CD4-positive, alpha-beta T cell treated with Interleukin-17A for 4 hours (primary cell): ENCODE measurements around the gene BCL2L15.
A peak's percentile ranks its signal among the peaks of the same experiment; 100 is the strongest.

Experiments
- DNase-seq: peaks from one replicate; pipeline ENCODE4 v3.0.0-alpha.2; 2020; ENCODE audit warnings: mixed read lengths

The BCL2L15 gene

DNA sequence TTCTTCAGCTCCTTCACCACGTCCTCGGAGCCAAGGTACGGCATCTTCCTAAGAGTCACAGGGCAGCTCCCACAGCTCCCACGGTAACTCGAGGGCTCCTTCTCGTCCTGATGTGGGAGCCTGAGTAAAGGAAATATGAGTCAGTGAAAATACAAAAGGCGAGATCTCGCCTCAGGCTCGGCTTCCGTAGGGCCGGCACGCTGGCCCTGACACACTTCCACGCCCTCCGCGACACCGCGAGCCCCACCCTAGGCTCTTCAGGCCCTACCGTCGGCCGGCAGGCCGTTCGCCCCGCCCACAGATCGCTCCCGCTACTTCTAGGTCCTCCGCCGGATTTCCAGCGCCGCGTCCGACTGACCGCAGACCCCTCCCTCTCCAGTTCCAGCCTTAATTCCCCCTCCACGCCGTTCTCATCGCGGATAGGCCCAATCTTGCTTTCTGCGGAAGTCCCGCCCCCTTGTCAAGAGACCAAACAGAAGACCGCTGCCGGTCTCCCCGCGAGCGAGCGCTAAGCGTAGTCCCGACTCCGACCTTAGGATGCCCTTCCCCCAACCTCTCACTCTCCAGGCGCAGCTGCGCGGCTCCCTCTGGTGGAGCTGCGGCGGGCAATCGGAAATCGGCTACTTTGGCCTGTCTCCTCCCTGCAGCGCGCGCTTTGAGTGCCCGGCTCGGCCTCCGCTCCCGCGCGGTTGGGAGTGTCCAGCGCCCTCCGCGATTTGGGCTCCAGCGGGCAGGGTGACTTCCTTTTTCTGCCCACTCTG lies 17.5 kb upstream of the BCL2L15 start, which contains the start of the genes AP4B1 and DCLRE1B:
AP4B1 (minus strand) TSS at position 126 of the 761 bp plus-strand sequence; CDS start at position 44, 82 bp downstream.
DCLRE1B (plus strand) TSS at position 653 of the 761 bp plus-strand sequence. CDS start 261 bp downstream, outside the sequence.
- peak; percentile 97 for DNase-seq

DNA sequence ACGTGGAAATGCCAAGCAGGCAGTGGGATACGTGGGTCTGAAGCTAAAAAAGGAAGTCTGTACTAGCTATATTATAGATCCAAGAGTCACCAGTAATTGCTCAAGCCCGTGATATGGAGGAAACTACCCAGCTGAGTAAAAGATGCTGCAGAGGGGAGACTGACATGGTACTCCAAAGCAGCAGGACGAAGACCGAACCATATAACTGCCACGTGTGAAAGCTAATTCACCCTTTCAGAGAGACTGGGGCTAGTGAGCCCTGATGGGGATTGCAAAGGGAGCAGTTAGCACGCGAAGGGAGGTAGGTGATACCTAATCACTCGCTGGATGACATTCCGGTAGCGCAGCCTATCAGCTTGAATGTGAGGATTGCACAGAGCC lies 16.9 kb upstream of the BCL2L15 start:
- DNase-seq, result no peak

DNA sequence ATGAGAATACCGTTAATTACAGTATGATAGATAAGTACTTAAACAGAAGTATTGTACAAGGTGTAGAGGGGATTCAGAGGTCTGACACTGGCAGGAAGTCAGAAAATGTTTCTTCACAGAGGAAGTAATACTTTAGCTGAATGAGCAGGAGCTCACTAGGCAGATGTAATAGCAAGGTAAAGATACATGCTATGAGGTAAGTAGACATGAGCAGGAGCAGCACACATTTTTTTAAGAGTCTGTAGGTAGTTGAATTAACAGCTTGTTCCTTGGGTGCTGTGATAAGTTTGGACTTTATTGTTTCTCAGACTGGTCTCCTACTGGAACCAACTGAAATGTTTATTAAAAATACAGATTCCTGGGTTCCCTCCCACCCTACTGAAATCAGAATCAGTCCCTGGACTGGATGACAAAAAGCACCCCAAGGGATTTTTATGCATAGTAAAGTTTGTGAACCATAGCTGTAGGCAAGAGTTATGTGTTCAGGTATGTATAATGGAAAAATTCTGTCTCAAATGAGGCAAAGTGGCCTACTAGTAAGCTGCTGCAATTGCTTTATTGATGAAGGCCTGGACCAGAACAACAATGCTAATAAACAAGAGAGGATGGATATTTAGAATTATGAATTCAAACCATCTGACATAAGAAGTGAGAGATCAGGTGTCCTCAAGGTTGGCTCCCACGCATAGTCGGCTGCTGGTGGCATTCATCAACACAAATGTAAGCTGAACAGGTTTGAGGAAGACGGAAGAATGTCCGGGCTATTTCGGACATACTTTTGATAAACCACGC lies 16.3 kb upstream of the BCL2L15 start:
- DNase-seq, result peak; percentile 14

DNA sequence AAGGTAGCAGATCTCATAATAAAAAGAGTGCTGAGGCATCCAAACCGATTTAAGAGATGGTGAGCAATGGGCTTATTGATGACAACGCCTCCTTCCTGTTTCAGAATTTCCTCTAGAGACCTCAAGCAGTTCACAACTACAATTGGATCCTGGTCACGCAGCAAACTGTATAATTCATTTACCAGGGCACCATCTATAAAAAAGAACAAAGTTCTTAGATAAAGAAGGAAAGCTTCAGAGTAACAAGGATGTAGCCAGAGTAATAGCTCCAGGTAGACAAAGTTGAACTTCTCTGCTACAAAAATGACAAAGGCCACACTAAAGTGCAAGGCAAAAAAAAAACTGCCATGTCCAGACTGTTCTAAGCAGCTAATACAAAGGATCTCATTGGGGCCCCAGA lies 13.8 kb upstream of the BCL2L15 start:
- DNase-seq, result no peak

DNA sequence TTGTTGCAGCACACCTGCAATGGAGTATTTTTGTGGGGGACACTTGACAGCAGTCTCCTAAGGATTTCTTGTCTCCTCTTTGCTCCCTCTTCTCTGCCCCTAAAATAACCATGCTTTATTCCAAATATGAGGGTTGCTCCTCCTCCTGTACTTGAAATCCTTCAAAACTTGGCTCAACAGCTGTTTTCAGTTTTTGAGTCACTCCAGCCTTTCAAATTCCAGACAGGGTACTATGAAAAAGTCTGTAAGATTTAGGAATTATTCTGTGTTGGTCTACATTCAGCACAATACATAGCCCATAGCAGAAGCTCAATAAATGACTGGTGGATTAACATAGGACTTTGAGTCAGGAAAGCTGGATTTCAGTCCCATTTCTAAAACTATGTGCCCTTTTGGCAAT lies 11.7 kb upstream of the BCL2L15 start:
- no peak for DNase-seq

DNA sequence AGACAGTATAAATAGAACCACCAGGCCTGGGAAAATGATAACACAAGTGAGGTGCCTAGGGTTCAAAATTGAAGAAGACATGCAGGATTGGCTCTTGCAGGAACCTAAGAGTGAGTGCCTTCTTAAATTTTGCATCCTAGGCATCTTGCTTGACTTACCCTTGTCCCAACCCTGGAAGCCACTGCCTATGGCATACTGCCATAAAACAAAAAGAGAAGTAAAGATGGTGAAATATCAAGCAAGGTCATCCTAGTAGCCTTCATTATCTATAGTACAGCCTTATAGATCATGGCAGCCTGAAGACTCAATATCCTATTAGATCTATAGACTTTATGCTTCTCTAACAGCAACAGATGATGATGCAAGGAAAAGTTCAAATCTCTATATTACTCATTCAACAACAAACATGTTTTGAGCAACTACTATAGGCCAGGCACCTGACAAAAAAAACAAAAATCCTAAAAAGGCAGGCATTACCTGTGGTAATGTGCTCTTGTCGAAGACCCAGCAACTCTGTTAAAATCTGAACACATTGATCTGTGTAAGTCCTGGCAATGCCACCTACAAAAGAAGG lies 10.9 kb upstream of the BCL2L15 start:
- no peak for DNase-seq

DNA sequence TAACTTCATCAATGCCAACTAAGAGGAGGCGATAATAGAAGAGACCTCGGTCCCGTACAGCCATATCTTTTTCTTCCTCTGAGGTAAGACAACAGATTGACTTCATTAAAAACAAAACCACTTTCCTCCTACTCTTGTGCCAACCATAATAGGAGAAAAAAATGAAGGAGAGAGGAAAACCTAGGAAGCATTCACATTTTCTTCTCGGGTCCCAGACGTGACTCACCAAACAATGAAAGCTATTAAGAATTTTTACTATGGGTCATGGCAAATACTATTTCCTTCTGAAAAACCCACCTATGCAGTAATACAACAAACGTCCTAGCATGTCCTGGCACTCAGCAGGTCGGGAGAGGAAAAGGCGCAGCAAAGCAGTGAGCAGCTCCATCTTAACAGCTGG lies 8.6 kb upstream of the BCL2L15 start:
- DNase-seq, result no peak

DNA sequence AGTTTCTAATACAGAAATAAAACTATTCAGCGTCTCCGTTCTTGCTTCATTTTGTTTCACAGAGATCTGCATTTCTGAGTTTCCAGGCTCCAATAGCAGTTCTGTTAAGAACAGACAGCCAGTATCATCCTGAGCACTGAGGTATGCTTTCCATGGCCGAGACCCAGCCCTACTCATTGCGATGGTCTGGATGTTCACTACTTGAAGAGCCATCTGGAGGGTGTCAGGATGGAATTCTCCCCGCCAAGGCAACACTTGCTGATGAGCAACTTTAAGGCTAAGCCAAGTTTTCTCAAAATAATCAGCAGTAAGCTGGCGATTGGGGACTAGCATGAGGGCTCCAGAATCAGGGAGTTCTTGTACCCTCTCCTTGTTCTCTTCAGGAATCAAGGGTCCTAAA lies 7.7 kb upstream of the BCL2L15 start:
- no peak for DNase-seq

DNA sequence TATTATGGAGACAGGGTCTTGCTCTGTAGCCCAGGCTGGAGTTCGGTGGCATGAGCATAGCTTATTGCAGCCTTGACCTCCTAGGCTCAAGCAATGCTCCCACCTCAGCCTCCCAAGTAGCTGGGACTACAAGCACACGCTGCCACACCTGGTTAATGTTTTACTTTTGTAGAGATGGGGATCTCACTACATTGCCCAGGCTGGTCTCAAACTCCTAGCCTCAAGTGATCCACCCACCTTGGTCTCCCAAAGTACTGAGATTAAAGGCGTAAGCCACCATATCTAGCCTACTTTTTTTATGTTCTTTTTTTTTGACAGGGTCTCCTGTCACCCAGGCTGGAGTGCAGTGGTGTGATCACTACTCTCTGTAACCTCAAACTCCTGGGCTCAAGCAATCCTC lies 5.9 kb upstream of the BCL2L15 start:
- no peak for DNase-seq

DNA sequence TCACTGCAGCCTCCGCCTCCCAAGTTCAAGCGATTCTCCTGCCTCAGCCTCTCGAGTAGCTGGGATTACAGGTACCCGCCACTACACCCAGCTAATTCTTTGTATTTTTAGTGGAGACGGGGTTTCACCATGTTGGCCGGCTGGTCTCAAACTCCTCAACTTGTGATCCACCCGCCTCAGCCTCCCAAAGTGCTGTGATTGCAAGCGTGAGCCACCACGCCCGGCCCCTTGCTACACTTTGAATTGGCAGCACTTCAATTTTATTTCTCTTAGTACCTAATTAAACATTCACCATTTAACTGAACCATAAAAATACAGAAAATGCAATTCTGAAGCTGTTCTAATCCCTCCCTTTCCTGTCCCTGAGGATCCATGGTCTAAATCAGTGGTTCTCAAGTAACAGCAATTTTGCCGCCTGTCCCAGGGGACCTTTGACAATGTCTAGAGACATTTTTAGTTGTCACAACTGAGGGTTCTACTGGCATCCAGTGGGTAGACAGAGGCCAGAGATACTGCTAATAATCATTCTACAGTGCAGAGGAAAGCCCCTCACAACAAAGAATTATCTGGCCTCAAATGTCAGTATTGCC lies 4.3 kb upstream of the BCL2L15 start:
- DNase-seq, result no peak

DNA sequence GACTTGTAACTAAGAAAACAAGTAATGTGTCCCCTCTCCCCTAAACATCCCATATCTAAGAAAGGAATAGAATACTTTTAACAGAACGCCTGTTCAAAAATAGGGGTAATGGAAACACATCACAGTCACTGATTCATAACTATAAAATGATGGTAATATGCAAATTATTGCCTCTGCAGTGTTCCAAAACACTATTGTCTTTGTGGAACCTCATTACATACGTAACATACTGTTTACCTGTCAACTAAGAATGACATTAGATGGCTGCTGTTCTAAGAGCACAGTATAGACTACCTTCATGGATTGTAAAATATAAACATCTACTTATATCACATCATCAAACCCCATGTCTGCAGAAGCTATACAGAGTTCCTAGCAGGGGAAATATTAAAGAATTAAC lies 3.4 kb upstream of the BCL2L15 start:
- no peak for DNase-seq

DNA sequence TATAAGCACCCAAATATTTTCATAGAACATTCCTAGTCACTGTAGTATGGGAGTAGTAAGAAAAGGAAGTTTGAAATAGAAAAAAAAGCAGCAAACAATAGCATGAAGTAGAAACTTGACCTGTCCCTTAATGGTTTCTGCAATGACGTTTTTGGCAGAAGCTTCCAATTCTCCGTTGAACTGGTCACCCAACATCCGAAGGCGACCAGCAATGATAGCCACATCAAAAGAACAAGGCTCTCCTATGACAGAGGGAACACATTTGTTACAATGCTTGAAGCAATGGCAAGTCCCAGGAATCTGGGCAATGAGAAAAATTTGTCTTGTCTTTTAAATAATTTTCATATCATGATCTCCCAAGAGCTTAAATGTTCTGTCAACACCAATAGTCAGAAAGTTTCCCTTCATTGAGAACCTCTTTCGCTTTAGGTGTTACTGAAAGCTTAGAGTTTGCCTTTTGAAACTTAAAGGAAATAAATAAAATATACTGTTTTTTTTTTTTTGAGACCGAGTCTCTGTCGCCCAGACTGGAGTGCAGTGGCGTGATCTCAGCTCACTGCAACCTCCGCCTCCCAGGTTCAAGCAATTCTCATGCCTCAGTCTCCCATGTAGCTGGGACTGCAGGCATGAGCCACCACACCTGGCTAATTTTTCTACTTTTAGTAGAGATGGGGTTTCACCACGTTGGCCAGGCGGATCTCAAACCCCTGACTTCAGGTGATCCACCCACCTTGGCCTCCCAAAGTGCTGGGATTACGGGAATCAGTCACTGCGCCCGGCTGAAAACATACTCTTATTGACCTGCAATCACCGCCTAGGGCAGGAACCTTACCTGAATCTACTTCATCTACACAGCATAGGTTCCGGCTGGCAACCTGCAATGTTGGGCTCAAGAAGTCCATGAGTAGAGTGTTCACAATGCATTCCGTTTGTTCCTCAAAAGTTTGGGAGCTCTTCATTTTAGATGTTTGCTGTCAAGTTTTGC lies 672 bp downstream of the BCL2L15 start:
- no peak for DNase-seq

DNA sequence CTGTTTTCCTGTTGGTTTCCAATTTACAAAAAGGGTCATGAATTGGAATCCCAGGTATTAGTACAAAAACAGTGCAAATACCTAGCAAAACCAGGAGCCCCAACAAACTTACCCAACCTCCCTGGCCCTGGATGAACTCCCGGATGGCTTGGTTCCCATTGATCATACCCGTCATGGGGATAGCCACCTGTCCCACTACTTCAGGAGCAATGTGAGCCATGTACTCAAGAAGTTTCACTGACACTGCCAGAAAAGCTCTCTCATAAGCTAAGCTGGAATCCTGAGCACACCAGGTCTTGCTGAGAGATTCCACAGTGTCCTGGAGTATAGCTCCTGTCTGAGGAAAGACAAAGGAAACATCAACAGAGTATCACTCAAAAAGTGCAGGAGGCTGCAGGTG lies 5.7 kb downstream of the BCL2L15 start:
- DNase-seq, result no peak

DNA sequence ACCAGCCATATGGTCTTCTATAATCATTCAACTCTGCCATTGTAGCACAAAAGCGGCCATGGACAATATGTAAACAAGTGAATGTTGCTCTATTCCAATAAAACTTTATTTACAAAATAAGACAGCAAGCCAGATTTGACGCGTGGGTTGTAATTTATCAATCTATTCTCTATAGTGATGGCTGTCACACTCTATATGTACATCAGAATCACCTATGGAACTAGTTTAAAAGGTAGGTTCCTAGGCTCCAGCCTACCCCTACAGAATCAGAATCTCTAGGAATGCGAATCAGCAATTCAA lies 7.7 kb downstream of the BCL2L15 start:
- DNase-seq, result no peak

DNA sequence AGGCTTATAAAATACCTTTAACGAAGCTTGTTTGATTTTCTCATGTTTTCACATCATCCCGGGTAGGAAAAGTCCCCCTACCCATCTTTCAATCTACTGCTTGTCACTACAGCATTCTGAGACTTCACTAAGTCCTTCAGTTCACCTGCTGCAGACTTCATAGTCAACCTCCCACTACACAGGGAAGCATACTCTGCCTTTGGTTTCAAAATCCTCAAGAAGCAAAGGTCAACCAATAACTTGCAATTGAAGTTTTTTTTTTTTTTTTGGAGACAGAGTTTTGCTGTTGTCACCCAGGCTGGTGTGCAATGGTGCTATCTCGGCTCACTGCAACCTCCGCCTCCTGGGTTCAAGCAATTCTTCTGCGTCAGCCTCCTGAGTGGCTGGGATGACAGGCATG lies 11.2 kb downstream of the BCL2L15 start:
- no peak for DNase-seq

DNA sequence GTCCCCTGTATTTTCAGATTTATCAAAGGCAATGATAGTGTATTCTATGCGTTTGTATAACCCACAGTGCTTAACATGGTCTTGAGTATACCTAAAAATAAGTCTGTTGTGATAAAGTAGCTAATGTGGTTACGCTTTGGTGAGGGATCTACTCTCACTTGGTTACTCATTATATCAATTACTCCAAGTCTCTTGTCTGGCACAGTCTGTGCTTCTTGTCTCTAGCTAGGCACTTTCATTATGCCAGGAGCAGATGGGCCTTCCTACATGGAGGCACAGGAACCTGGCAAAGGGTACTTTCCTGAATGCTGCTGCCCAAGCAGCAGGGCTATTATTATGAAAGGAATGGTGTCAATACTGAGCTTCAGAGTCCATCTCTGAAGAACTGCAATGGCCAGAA lies 11.7 kb downstream of the BCL2L15 start:
- DNase-seq, result no peak

DNA sequence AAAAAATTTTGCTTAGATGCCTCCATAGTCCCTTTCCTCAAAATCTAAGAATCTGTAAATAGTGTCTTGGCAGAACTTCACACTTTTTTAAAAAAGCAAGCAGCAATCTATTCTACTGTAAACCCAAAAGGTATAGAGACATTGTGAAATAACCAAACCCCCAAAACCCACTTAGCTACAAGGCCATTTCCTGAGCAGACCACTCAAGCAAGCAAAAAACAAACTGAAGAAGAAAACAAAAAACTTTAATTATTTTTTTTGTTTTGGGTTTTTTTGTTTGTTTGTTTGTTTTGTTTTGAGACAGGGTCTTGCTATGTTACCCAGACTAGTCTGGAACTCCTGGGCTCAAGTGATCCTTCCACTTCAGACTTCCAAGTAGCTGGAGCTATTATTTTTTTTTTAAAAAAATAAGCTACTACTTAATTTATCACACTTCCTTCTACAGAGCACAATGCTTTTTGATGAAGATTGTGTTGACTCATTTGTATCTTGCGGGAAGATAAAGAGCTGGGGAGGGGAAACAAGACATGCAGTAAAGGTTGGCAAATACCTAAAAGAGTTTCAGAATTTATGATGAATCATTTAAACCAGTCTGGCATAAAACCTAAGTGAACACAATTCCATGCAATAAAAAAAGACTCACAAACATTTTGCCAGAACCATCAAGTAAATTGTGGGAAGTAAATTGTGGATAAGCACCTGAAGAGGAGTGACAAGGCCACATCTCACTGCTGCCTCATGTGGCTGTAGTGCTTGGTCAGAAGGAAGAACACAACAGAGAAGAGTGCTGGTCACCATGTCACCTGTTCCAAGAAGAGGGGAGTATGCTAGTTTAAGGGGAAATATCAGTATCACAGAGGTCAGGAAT lies 13.1 kb downstream of the BCL2L15 start:
- DNase-seq, result no peak

DNA sequence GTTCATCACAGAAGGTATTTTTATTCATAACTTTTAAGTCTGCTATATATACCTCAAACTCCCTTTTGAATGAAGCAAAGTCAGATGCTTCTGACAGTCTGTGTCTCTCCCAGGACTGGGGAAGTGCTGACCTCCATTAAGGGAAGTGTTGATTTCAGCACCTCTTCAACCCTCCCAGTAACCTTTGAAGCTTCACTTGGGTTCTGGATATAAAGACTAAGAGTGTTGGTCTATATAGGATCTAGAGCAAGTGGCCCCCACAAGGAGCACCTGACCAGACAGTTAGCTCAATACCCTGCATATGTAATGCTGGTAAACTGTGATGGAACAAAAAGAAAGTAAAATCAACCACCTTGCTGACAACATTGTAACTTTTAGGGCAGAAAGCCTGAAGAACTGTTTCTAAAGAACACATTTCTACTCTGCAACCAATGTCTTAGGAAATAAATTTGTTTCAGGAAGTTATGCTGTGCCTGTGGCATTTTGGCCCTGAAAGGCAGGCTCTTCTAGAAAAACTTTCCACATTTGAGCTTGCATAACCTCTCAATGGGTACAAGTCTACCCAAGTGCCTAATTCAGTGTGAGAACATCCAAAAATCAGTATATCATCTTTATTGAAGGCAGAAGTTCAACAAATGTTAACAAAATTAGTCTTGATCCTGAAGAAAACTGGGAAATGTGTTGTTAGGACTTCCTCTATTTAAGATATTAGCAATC lies 15.0 kb downstream of the BCL2L15 start:
- no peak for DNase-seq

DNA sequence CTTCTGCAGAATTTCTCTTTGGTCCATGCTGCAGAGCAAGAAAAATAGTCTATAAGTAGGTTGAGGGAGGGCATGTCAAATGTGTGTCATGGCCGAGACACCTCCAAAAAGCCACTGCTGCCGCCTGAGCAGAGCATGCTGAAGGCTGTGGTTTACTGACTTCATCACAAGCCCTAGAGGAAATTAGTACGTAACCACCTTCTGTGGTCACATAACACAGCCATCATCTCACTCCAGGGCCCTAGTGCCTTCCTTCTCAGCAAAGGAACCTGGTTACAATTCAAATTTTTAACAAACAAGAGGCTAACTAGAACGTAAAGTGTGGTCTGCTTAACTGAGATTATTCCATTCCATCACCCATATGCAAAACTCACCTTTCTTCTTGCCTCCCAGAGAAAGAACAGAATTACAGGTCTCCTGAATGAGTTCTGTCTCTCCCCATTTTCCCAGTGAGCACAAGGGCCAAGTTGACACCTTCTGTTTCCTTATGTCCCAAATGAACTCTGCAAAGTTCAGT lies 15.7 kb downstream of the BCL2L15 start, which contains the start of gene PTPN22:
PTPN22 (minus strand) TSS at position 116 of the 517 bp plus-strand sequence.
- peak; percentile 82 for DNase-seq

DNA sequence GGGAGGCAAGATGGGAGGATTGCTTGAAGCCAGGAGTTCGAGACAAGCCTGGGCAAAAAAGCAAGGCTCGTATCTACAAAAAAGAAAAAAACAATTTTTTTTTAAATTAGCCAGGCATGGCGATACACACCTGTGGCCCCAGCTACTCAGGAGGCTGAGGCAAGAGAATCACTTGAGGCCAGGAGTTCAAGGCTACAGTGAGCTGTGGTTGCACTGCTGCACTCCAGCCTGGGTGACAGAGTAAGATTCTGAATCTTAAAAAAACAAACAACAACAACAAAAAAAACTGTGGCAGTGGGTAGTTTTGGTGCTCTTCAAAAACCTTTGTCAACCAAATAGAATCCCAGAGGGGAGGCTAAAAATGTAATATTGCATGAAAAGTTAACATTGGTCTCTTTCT lies 16.6 kb downstream of the BCL2L15 start:
- peak; percentile 26 for DNase-seq
